PFSK-1 (cell line): ENCODE measurements around the gene SCAMP2.

Experiments used
- FOXP2 ChIP-seq: optimal IDR thresholded peaks from 2 replicates; pipeline ENCODE3; 2011; ENCODE audit warnings: borderline replicate concordance, control low read depth, inconsistent platforms; ENCODE audit not compliant: insufficient read depth; ENCODE audit errors: extremely low read length, extremely low read depth
- POLR2AphosphoS5 ChIP-seq: IDR thresholded peaks from 2 replicates; pipeline ENCODE4 v1.6.1; 2012; ENCODE audit warnings: low read depth, mild to moderate bottlenecking, control low read depth, low read length, moderate library complexity
- SIN3A ChIP-seq: IDR thresholded peaks from 2 replicates; pipeline ENCODE4 v1.6.1; 2012; ENCODE audit warnings: mild to moderate bottlenecking, low read length, moderate library complexity, borderline replicate concordance; ENCODE audit not compliant: insufficient read depth
- TAF1 ChIP-seq: IDR thresholded peaks from 2 replicates; pipeline ENCODE4 v1.6.1; 2012; ENCODE audit warnings: low read length, control low read depth, borderline replicate concordance; ENCODE audit not compliant: insufficient read depth

DNA sequence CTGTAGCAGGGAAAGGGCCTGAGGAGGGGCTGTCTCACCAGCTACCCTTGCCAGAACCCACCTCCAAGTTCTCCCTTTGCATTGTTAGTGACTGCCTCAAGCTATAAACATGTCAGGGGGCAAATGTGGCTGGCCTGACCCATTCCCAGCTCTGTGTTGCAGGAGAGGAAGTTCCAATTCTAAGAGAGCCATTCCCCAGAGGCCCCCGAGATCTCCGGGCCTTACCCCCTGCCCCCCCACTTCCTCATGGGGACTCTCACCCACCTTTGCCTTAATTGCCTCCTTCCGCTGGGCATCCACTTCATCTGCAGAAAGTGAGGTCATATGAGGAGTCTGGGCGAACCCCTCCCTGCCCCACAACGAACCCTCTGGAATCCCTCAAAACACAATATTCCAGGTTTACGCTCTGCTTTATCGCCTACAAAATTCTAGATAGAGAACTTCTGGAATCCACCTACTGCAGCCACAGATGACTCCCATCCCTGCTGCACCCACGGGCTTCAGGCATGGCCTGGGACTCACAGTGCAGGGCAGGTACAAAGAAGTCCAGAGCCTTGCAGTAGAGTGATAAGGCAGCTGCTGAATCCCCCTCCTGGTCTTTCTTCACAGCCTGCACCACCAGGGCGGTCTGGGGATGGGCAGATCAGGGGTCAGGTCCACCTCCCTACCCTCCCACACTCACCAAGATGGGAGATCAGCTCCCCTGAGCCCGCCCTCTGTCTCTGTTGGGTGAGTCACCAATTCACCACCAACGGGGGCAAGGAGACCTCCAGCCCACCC, 34.2 kb downstream of the SCAMP2 start:
- TF ChIP-seq FOXP2 (no peak), POLR2AphosphoS5 (no peak), SIN3A (no peak), TAF1 (no peak)
